Caco-2 (cell line): Measurements from ENCODE around the gene CPEB3. TPM values are rescaled to one million over a fixed set of nuclear protein-coding genes. Genes with fewer than 3 reads are reported as not detected.

Source experiments
- BruUV-seq: library from RNA; stranded (reverse); fragments of 400-500 nt; replicated peaks from 2 replicates; lab custom pipeline; 2021; lab: Mats Ljungman, UMichigan
- CTCF ChIA-PET: fragments of 300-600 bp; sonication (Branson Sonifier 250); formaldehyde crosslinking; loops from one replicate; lab custom pipeline; 2022; ENCODE audit warnings: antibody characterized with exemption; lab: Charles Lee
- POLR2A ChIA-PET: fragments of 300-600 bp; sonication (Branson Sonifier 250); formaldehyde crosslinking; loops from one replicate; lab custom pipeline; 2022; ENCODE audit warnings: antibody characterized with exemption; lab: Charles Lee
- DNase-seq, 2 experiments: peaks; one replicate each; pipeline versions ENCODE4 v3.0.0 to v3.0.0-alpha.2; 2020 to 2022
- H3K27me3 ChIP-seq: replicated peaks from 2 replicates; pipeline ENCODE4 v1.6.0; 2011; ENCODE audit warnings: low read length; ENCODE audit not compliant: control insufficient read depth, insufficient read depth
- H3K36me3 ChIP-seq: 2 replicates; pipeline ENCODE4 v1.5.1; 2011; ENCODE audit warnings: low read length; ENCODE audit not compliant: control insufficient read depth, insufficient read depth
- H3K4me1 ChIP-seq: fragments of 250-450 bp; sonication (Bioruptor Pico); 2 replicates; pipeline ENCODE4 v1.5.1; 2020; ENCODE audit warnings: mild to moderate bottlenecking
- H3K4me3 ChIP-seq: 2 replicates; pipeline ENCODE4 v1.5.1; 2011; ENCODE audit warnings: low read depth, mild to moderate bottlenecking, control low read depth, low read length
- H3K9me3 ChIP-seq: fragments of 250-450 bp; sonication (Bioruptor Pico); 2 replicates; pipeline ENCODE4 v1.5.1; 2020; ENCODE audit warnings: mild to moderate bottlenecking, moderate library complexity
- H3K27ac Mint-ChIP-seq: one replicate; pipeline ENCODE4 v1.8.0; 2022; ENCODE audit warnings: mixed read lengths; ENCODE audit not compliant: unreplicated experiment
- H3K27me3 Mint-ChIP-seq: one replicate; pipeline ENCODE4 v1.8.0; 2022; ENCODE audit warnings: mixed read lengths; ENCODE audit not compliant: insufficient read depth, unreplicated experiment
- H3K36me3 Mint-ChIP-seq: one replicate; pipeline ENCODE4 v1.8.0; 2022; ENCODE audit warnings: mild to moderate bottlenecking, mixed read lengths; ENCODE audit not compliant: insufficient read depth, unreplicated experiment
- H3K4me1 Mint-ChIP-seq: one replicate; pipeline ENCODE4 v1.8.0; 2022; ENCODE audit warnings: low read depth, mixed read lengths; ENCODE audit not compliant: unreplicated experiment
- H3K4me3 Mint-ChIP-seq: one replicate; pipeline ENCODE4 v1.8.0; 2022; ENCODE audit warnings: mild to moderate bottlenecking, moderate library complexity, mixed read lengths; ENCODE audit not compliant: unreplicated experiment
- H3K9me3 Mint-ChIP-seq: one replicate; pipeline ENCODE4 v1.8.0; 2022; ENCODE audit warnings: mixed read lengths; ENCODE audit not compliant: unreplicated experiment
- intact Hi-C: fragments of 100-400 bp; cut with micrococcal nuclease; formaldehyde crosslinking; loops from one replicate; pipeline ENCODE4 v1.10.0; 2022; ENCODE audit not compliant: unreplicated experiment
- total RNA-seq: library from RNA; stranded (reverse); gene quantifications from 2 replicates; pipeline ENCODE4 v1.2.3, GENCODE V29; 2022
- TF ChIP-seq, protein P1 (sequence below), 2 experiments: fragments of 200-600 bp in 1 of 2; IDR thresholded peaks; 1 replicate in 1 of 2; 2 replicates in 1 of 2; pipeline versions ENCODE4 v1.5.1 to v1.8.0; 2011 to 2022; ENCODE audit warnings: antibody characterized with exemption in 1 of 2, control low read depth in 1 of 2, inconsistent platforms in 1 of 2, low read depth in 1 of 2, low read length in 1 of 2, mild to moderate bottlenecking in 1 of 2, moderate library complexity in 1 of 2; ENCODE audit not compliant: insufficient read depth in 1 of 2, severe bottlenecking in 1 of 2, unreplicated experiment in 1 of 2

CPEB3 gene
- total RNA-seq, 1 experiment from 2014 or later = 2.3 TPM

DNA sequence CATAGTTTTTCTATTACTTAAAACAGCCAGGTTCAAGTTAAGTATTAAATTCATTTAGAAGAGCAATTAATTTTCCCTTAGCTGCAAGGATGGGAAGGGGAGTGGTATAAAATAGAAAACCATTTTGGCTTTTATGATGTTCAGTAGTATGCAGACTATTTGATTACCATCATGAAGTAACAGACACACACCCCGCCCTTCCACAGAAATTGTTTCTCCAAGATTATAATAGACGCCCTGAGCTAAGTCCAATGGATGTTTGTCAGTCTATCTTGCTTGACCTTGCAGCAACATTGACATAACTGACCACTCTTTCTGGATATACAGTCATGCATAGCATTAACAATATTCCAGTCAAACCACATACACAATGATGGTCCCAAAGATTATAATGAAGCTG, 42.3 kb downstream of the CPEB3 start:
- no peak overlapping the region for H3K4me3 ChIP-seq
- H3K4me3 Mint-ChIP-seq = no peak overlapping the region
- BruUV-seq = no TSS peak
- H3K36me3 ChIP-seq = no peaks in the 10 kb centered on the region
- peaks cover under 1% of the 10 kb centered on the region for H3K4me1 Mint-ChIP-seq
- TF ChIP-seq, protein P1, sequence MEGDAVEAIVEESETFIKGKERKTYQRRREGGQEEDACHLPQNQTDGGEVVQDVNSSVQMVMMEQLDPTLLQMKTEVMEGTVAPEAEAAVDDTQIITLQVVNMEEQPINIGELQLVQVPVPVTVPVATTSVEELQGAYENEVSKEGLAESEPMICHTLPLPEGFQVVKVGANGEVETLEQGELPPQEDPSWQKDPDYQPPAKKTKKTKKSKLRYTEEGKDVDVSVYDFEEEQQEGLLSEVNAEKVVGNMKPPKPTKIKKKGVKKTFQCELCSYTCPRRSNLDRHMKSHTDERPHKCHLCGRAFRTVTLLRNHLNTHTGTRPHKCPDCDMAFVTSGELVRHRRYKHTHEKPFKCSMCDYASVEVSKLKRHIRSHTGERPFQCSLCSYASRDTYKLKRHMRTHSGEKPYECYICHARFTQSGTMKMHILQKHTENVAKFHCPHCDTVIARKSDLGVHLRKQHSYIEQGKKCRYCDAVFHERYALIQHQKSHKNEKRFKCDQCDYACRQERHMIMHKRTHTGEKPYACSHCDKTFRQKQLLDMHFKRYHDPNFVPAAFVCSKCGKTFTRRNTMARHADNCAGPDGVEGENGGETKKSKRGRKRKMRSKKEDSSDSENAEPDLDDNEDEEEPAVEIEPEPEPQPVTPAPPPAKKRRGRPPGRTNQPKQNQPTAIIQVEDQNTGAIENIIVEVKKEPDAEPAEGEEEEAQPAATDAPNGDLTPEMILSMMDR (IDR thresholded peaks at IDR 0.05; ENCODE audit: insufficient read depth in 1 of 2, low read depth in 1 of 2, low read length in 1 of 2, severe bottlenecking in 1 of 2, unreplicated experiment in 1 of 2) = no peak
- POLR2A ChIA-PET = interaction anchor here (0.9 kb wide), 1 partner anchor 42 kb away, joined by 4 read pairs; the partner anchor contains the start of genes CPEB3 and MARCHF5
- H3K4me1 ChIP-seq = no peaks in the 10 kb centered on the region
- H3K9me3 ChIP-seq = no peaks in the 10 kb centered on the region
- H3K27me3 Mint-ChIP-seq = no peaks in the 10 kb centered on the region
- H3K27ac Mint-ChIP-seq = no peak overlapping the region
- no peaks in the 10 kb centered on the region for H3K27me3 ChIP-seq
- no peak for DNase-seq
- no peaks in the 10 kb centered on the region for H3K36me3 Mint-ChIP-seq
- CTCF ChIA-PET = no interaction called here
- H3K9me3 Mint-ChIP-seq = no peaks in the 10 kb centered on the region
- intact Hi-C loops = no loop called here

DNA sequence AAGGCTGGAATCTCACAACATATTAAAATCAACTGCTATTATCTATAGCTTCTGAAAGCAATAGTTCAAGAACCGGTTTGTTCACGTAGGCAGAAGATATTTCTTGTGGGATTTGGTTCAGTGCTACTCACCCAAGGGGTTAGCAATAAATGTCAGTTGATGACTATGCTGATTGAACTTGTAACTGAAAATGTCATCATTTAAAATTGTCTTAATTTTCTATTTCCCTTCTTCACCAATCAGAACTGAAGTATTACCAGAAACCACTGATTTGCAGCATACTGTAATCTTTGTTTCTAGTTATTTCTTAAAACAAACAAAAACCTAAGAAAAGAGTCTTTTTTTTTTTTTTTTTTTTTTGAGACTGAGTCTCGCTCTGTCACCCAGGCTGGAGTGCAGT, 46.1 kb downstream of the CPEB3 start:
- Histone ChIP-seq H3K36me3 (no peaks in the 10 kb centered on the region), H3K4me1 (peaks cover 6% of the 10 kb centered on the region), H3K4me3 (no peak overlapping the region), H3K27me3 (no peaks in the 10 kb centered on the region), H3K9me3 (no peaks in the 10 kb centered on the region)
- intact Hi-C loops = no loop called here
- TF ChIP-seq, protein P1 (IDR thresholded peaks at IDR 0.05; ENCODE audit: insufficient read depth in 1 of 2, low read depth in 1 of 2, low read length in 1 of 2, severe bottlenecking in 1 of 2, unreplicated experiment in 1 of 2) = no peak
- peaks cover 13% of the 10 kb centered on the region for H3K4me1 Mint-ChIP-seq
- H3K4me3 Mint-ChIP-seq = no peak overlapping the region
- DNase-seq = no peak
- peaks cover 2% of the 10 kb centered on the region for H3K36me3 Mint-ChIP-seq
- H3K9me3 Mint-ChIP-seq = no peaks in the 10 kb centered on the region
- ChIA-PET CTCF (no interaction called here), POLR2A (no interaction called here)
- H3K27ac Mint-ChIP-seq = no peak overlapping the region
- no peaks in the 10 kb centered on the region for H3K27me3 Mint-ChIP-seq
- BruUV-seq = no TSS peak

DNA sequence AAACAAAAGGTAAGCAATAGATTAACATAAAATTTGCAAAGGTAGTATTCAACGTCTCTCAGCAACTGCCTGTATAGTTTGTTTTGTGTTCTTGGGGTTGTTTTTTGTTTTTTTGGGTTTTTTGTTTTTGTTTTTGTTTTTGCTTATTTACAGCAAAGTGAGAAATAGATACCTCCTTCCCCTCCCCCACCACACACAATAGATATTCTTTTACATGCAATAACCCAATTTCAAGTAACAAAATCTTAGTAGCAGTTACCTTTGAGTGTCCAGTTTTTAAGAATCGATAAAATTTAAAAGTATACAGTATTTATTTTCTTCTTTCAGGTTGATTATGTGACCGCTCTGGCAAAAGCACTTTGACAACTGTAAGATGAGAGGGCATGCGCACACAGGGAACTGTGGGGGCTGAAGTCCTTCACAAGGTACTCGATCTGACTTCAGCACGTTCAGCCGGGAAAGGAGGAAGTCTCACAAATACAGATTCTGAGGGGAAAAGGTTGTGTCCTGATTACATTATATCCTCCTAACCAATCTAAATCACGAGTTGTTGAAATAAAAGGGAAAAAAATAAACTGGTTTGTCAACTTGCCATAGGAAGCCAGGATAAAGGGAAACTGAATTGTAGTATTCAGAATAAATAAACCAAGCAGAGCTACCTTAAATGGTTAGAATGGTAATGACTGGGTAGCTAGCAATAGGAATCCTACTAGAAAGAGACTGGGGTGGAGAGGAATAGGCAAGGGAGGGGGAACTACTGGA, 47.8 kb downstream of the CPEB3 start:
- no TSS peak for BruUV-seq
- Histone ChIP-seq H3K4me3 (no peak overlapping the region), H3K4me1 (peaks cover 14% of the 10 kb centered on the region), H3K36me3 (no peaks in the 10 kb centered on the region), H3K27me3 (no peaks in the 10 kb centered on the region), H3K9me3 (no peaks in the 10 kb centered on the region)
- no peak overlapping the region for H3K27ac Mint-ChIP-seq
- peak; percentile 49 to 52 for DNase-seq
- POLR2A ChIA-PET = no interaction called here
- peak overlapping the region; percentile 62 for H3K4me3 Mint-ChIP-seq
- peaks cover 10% of the 10 kb centered on the region for H3K36me3 Mint-ChIP-seq
- TF ChIP-seq, protein P1 (IDR thresholded peaks at IDR 0.05; ENCODE audit: insufficient read depth in 1 of 2, low read depth in 1 of 2, low read length in 1 of 2, severe bottlenecking in 1 of 2, unreplicated experiment in 1 of 2) = no peak
- intact Hi-C loops = no loop called here
- CTCF ChIA-PET = interaction anchor here (0.6 kb wide), 1 partner anchor 39 kb away, joined by 3 read pairs; no protein-coding TSS in a partner anchor
- peaks cover 6% of the 10 kb centered on the region for H3K27me3 Mint-ChIP-seq
- peaks cover 24% of the 10 kb centered on the region for H3K4me1 Mint-ChIP-seq
- no peaks in the 10 kb centered on the region for H3K9me3 Mint-ChIP-seq
